Ascending aorta (tissue), 2 donors: ENCODE data around the gene ABHD16A. TPM values are rescaled to one million over a fixed set of nuclear protein-coding genes. Genes with fewer than 3 reads are reported as not detected.

Source experiments
- DNase-seq, 2 donors: peaks; one replicate each; pipeline ENCODE4 v3.0.0-alpha.2; 2019; ENCODE audit warnings: low spot score in 2 of 2
- H3K27ac ChIP-seq, 2 donors: fragments of 200-600 bp; sonication (generic); one replicate each; pipeline ENCODE4 v1.5.1; 2016 to 2017; ENCODE audit warnings: mild to moderate bottlenecking in 1 of 2
- H3K27me3 ChIP-seq: fragments of 200-600 bp; sonication (generic); one replicate; pipeline ENCODE4 v1.5.1; 2017
- H3K36me3 ChIP-seq, 2 donors: fragments of 200-600 bp; sonication (generic); one replicate each; pipeline ENCODE4 v1.5.1; 2016
- H3K4me1 ChIP-seq, 2 donors: fragments of 200-600 bp; sonication (generic); one replicate each; pipeline ENCODE4 v1.5.1; 2016 to 2017; ENCODE audit warnings: mild to moderate bottlenecking in 1 of 2
- H3K4me3 ChIP-seq, 2 donors: fragments of 200-600 bp; sonication (generic); one replicate each; pipeline ENCODE4 v1.5.1; 2016 to 2017; ENCODE audit warnings: mild to moderate bottlenecking in 1 of 2
- H3K9me3 ChIP-seq, 2 donors: fragments of 200-600 bp; sonication (generic); one replicate each; pipeline ENCODE4 v1.5.1; 2016
- intact Hi-C: fragments of 100-400 bp; cut with DNase I; formaldehyde crosslinking; loops from one replicate; pipeline ENCODE4 v1.15.1; 2023
- total RNA-seq: library from RNA; depleted of rRNA; stranded (reverse); fragments of >200 nt; gene quantifications from one replicate; pipeline ENCODE4 v1.1.0, GENCODE V29; 2016
- TF ChIP-seq, protein P1 (sequence below), 3 experiments: fragments of 200-600 bp in 2 of 3; fragments of 450-650 bp in 1 of 3; sonication (generic) in 2 of 3; IDR thresholded peaks; one replicate each; pipeline ENCODE4 v1.5.1; 2016 to 2019; ENCODE audit warnings: antibody characterized with exemption in 3 of 3, mild to moderate bottlenecking in 1 of 3, moderate library complexity in 1 of 3

ABHD16A gene
- total RNA-seq, 1 donor from 2014 or later = 28.0 TPM

DNA sequence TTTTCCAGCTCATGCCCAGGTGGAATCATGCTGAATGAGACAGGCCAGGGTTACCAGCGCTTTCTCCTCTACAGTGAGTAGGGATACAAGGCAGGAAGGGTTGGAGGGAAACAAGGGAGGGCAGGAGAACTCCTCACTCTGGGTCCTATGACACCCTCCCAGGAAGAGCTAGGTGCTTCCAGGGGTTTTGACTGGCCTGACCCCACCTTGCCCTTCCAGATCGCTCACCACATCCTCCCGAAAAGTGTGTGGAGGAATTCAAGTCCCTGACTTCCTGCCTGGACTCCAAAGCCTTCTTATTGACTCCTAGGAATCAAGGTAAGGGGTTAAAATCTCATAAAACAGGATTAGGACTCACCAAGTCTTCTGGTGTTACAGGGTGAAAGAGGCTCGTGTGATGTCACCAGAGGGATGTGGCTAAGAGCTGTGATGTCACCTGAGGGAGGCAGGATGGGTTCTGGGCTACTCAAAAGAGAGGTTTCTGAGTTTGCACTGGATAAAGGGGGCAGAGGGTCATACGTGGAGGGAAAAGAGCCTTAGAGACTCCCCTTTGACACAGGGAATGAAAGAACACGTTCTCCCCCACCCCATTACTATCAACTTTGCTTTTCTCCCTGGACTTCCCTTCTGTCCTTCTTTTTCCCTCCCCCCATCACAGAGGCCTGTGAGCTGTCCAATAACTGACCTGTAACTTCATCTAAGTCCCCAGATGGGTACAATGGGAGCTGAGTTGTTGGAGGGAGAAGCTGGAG, 45.5 kb downstream of the ABHD16A start:
- peaks cover 7 to 24% of the 10 kb centered on the region in 2 donors for H3K36me3 ChIP-seq
- H3K27me3 ChIP-seq = no peaks in the 10 kb centered on the region
- TF ChIP-seq, protein P1, sequence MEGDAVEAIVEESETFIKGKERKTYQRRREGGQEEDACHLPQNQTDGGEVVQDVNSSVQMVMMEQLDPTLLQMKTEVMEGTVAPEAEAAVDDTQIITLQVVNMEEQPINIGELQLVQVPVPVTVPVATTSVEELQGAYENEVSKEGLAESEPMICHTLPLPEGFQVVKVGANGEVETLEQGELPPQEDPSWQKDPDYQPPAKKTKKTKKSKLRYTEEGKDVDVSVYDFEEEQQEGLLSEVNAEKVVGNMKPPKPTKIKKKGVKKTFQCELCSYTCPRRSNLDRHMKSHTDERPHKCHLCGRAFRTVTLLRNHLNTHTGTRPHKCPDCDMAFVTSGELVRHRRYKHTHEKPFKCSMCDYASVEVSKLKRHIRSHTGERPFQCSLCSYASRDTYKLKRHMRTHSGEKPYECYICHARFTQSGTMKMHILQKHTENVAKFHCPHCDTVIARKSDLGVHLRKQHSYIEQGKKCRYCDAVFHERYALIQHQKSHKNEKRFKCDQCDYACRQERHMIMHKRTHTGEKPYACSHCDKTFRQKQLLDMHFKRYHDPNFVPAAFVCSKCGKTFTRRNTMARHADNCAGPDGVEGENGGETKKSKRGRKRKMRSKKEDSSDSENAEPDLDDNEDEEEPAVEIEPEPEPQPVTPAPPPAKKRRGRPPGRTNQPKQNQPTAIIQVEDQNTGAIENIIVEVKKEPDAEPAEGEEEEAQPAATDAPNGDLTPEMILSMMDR (IDR thresholded peaks at IDR 0.05) = no peak
- peak overlapping the region in 1 of 2 donors; percentile 14 for H3K27ac ChIP-seq
- peaks cover 11 to 34% of the 10 kb centered on the region in 2 donors for H3K4me1 ChIP-seq
- H3K9me3 ChIP-seq = no peaks in the 10 kb centered on the region
- H3K4me3 ChIP-seq = no peak overlapping the region
- intact Hi-C loops = no loop called here
- DNase-seq = no peak

DNA sequence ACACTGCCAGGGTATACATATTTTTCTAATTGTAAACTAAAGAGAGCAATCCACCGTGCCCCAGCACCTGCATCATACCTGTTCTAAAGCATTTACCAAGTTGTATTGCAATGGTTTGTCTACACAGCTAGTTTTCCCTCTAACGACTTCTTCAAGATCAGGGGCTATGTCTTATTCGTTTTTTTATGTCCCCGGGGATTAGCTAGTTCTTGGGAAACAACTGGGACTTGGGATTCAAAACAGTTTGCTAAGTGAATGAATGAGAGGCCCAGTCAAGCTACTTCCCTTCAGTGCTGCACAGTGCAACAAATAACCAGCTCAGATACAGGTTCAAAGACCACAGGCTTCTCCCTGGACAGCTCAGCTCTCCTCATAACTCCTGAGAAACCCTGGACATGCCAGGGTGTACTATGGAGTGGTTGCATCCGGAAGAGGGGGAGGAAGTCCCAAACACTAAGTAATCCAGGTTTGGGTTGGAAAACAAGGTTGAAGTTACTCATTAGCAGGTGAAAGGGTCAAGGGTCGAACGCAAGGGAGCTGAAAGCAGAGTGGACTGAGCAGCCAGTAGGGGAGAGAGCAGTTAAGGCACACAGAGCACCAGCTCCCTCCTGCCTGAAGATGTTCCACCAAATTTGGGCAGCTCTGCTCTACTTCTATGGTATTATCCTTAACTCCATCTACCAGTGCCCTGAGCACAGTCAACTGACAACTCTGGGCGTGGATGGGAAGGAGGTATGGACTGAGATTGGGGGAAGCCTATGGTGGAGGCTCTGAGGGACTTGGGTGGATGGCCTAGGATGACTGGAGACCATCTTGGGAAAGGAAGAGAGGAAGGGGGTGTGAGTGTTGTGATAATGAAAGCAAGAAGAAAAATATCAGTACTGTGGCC, 47.5 kb downstream of the ABHD16A start, which contains the start of gene APOM:
Gene APOM, plus strand, starts transcription at position 546 of the 889 bp plus-strand sequence. Its CDS starts 73 bp downstream, at position 619.
- peaks cover 0 to 18% of the 10 kb centered on the region in 2 donors for H3K36me3 ChIP-seq
- no peak for DNase-seq
- no peak within 1 kb of the TSS for H3K4me3 ChIP-seq
- H3K9me3 ChIP-seq = no peaks in the 10 kb centered on the region
- H3K4me1 ChIP-seq = peaks cover 11 to 33% of the 10 kb centered on the region in 2 donors
- TF ChIP-seq, protein P1 (IDR thresholded peaks at IDR 0.05) = no peak
- H3K27me3 ChIP-seq = no peaks in the 10 kb centered on the region
- intact Hi-C loops = no loop called here
- no peak within 1 kb of the TSS for H3K27ac ChIP-seq

DNA sequence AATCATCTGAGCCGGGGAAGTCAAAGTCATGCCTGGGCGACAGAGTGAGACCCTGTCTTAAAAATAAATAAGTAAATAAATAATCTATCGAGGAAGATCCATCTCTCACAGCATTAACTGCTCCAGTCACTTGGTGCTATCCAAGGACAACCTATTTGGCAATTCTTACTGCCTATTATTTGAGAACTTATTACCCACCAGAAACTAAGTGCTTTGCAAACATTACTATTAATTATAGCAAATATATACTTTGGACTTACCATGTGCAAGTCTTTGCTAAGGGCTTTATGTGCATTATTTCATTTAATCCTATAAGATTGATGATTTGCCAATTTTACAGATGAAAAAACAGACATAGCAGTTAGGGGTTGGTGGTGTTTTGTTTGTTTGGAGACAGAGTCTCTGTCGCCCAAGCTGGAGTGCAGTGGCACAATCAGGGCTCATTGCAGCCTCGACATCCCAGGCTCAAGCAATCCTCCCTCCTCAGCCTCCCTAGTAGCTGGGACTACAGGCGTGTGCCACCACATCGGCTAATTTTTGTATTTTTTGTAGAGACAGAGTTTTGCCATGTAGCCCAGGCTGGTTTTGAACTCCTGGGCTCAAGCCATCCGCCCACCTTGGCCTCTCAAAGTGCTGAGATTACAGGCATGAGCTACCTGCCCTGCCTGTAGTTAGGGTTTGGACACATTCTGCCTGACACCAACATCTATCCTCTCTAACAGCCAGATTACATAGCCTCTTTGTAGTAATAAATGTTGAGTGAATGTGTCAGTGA, 48.4 kb downstream of the ABHD16A start:
- H3K4me1 ChIP-seq = peaks cover 11 to 35% of the 10 kb centered on the region in 2 donors
- intact Hi-C loops = no loop called here
- no peaks in the 10 kb centered on the region for H3K27me3 ChIP-seq

DNA sequence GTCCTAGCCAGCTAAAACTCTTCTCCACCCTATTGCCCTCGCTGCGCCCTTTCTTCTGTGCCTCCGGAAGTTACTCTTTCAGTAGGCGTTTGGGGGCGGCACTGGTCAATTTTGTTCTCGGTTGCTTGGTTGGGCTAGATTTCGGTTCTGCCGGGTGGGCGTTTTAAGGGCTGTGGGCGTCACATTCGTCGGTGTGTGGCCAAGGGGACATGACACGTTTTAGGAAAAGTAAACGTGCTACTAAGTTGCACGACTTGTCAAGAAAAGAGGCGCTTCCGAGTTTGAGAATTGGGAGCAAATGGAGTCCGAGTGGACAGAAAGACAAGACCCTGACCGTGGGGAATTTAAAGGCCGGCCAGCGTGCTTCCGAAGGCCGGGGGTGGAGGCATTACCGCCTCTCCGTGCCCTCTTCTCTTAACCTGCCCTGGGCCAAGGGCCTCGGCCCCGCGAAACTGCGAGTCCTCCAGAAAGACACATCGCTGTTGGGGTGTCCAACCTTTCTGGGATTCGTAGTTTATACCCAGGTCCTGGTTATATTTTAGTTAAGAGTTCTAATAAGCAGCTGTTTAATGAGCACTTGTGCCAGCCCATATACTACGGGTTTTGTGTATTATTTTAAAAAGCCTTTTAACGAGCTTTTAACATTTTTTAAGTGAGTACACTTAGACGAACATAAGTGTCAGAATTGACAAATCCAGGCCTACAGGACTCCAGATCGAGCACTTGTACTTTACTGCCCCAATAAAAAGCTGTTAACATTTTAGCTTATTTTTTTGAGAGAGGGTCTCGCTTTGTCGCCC, 50.0 kb downstream of the ABHD16A start:
- TF ChIP-seq, protein P1 (IDR thresholded peaks at IDR 0.05) = peak in 1 of 3 experiments; percentile 26
- Histone ChIP-seq H3K27ac (peak overlapping the region; percentile 93 to 98), H3K4me1 (peaks cover 4 to 19% of the 10 kb centered on the region in 2 donors), H3K36me3 (peaks cover 16 to 34% of the 10 kb centered on the region in 2 donors), H3K4me3 (peak overlapping the region; percentile 70 to 86), H3K9me3 (no peaks in the 10 kb centered on the region), H3K27me3 (no peaks in the 10 kb centered on the region)
- intact Hi-C loops = loop anchor here (1.0 to 2.0 kb wide), 3 partner anchors 12 to 106 kb away; partner anchors contain the start of genes ATP6V1G2, NFKBIL1 and PRRC2A
- peak; percentile 56 to 96 for DNase-seq

More for the DNA sequence above, 48.4 kb downstream of the ABHD16A start:
- no peak for DNase-seq
- no peak overlapping the region for H3K4me3 ChIP-seq
- H3K9me3 ChIP-seq = no peaks in the 10 kb centered on the region
- no peak overlapping the region for H3K27ac ChIP-seq
- TF ChIP-seq, protein P1 (IDR thresholded peaks at IDR 0.05) = no peak
- peaks cover 0 to 19% of the 10 kb centered on the region in 2 donors for H3K36me3 ChIP-seq
